CD14-positive monocyte (primary cell): ENCODE data around the gene SLC35F3. TPM values are rescaled to one million over a fixed set of nuclear protein-coding genes. Genes with fewer than 3 reads are reported as not detected.

ENCODE experiments used
- DNase-seq, 3 donors: peaks; one replicate each; pipeline ENCODE4 v3.0.0-alpha.2; 2011 to 2022
- H2AFZ ChIP-seq: 2 replicates; pipeline ENCODE4 v1.6.0; 2012; ENCODE audit warnings: mild to moderate bottlenecking, low read depth, low read length, inconsistent platforms; ENCODE audit not compliant: insufficient read depth, poor library complexity, severe bottlenecking
- H3K27ac ChIP-seq, 2 donors: 1 replicate in 1 of 2; 2 replicates in 1 of 2; pipeline ENCODE4 v1.5.1; 2012 to 2013; ENCODE audit warnings: low read length in 2 of 2, control low read depth in 1 of 2, inconsistent platforms in 1 of 2, low read depth in 1 of 2, mild to moderate bottlenecking in 1 of 2
- H3K27me3 ChIP-seq, 2 donors: one replicate each; pipeline versions ENCODE4 v1.6.0 to v1.6.1; 2011 to 2013; ENCODE audit warnings: low read length in 2 of 2; ENCODE audit not compliant: control insufficient read depth in 2 of 2, insufficient read depth in 2 of 2
- H3K36me3 ChIP-seq, 2 donors: replicated peaks in 1 of 2; 1 replicate in 1 of 2; 2 replicates in 1 of 2; pipeline versions ENCODE4 v1.5.1 to v1.6.1; 2012 to 2013; ENCODE audit warnings: low read length in 2 of 2, control low read depth in 1 of 2, inconsistent platforms in 1 of 2, mild to moderate bottlenecking in 1 of 2; ENCODE audit not compliant: insufficient read depth in 2 of 2, control insufficient read depth in 1 of 2
- H3K4me1 ChIP-seq, 2 donors: 1 replicate in 1 of 2; 2 replicates in 1 of 2; pipeline versions ENCODE4 v1.5.1 to v1.6.1; 2012 to 2013; ENCODE audit warnings: low read length in 2 of 2, control low read depth in 1 of 2, inconsistent platforms in 1 of 2, mild to moderate bottlenecking in 1 of 2, moderate library complexity in 1 of 2; ENCODE audit not compliant: insufficient read depth in 2 of 2, control insufficient read depth in 1 of 2
- H3K4me2 ChIP-seq: replicated peaks from 2 replicates; pipeline ENCODE3; 2012; ENCODE audit warnings: low read length, moderate library complexity, mild to moderate bottlenecking; ENCODE audit not compliant: poor library complexity, severe bottlenecking; ENCODE audit errors: extremely low read depth
- H3K4me3 ChIP-seq, 3 experiments: fragments of 200-600 bp in 1 of 3; sonication (generic) in 1 of 3; replicated peaks in 1 of 3; 1 replicate in 2 of 3; 2 replicates in 1 of 3; pipeline ENCODE4 v1.5.1; 2011 to 2013; ENCODE audit warnings: low read length in 3 of 3, mild to moderate bottlenecking in 3 of 3, control low read depth in 2 of 3, low read depth in 2 of 3, inconsistent platforms in 1 of 3, moderate library complexity in 1 of 3
- H3K79me2 ChIP-seq: 2 replicates; pipeline ENCODE4 v1.6.0; 2012; ENCODE audit warnings: mild to moderate bottlenecking, control low read depth, inconsistent platforms, low read length, moderate library complexity; ENCODE audit not compliant: insufficient read depth
- H3K9ac ChIP-seq: 2 replicates; pipeline ENCODE4 v1.6.0; 2017; ENCODE audit warnings: low read length, mild to moderate bottlenecking; ENCODE audit not compliant: insufficient read depth, poor library complexity, severe bottlenecking
- H3K9me3 ChIP-seq, 2 donors: replicated peaks in 1 of 2; 1 replicate in 1 of 2; 2 replicates in 1 of 2; pipeline versions ENCODE4 v1.5.1 to v1.6.1; 2012 to 2013; ENCODE audit warnings: low read length in 2 of 2, control low read depth in 1 of 2; ENCODE audit not compliant: control insufficient read depth in 1 of 2, insufficient read depth in 1 of 2
- H4K20me1 ChIP-seq: 2 replicates; pipeline ENCODE4 v1.6.0; 2012; ENCODE audit warnings: mild to moderate bottlenecking, low read length, control low read depth, moderate library complexity; ENCODE audit not compliant: insufficient read depth
- H3K27ac Mint-ChIP-seq, 7 donors: one replicate each; pipeline ENCODE4 v1.8.0; 2020; ENCODE audit warnings: mild to moderate bottlenecking in 7 of 7, mixed read lengths in 7 of 7, moderate library complexity in 6 of 7, inconsistent platforms in 2 of 7
- H3K27me3 Mint-ChIP-seq, 3 donors: one replicate each; pipeline ENCODE4 v1.8.0; 2021 to 2022; ENCODE audit warnings: low read depth in 3 of 3, mild to moderate bottlenecking in 3 of 3, mixed read lengths in 3 of 3, moderate library complexity in 3 of 3, inconsistent platforms in 1 of 3
- H3K36me3 Mint-ChIP-seq, 2 donors: one replicate each; pipeline ENCODE4 v1.8.0; 2020; ENCODE audit warnings: mixed read lengths in 2 of 2, inconsistent platforms in 1 of 2, mild to moderate bottlenecking in 1 of 2
- H3K4me1 Mint-ChIP-seq: one replicate; pipeline ENCODE4 v1.8.0; 2020; ENCODE audit warnings: mild to moderate bottlenecking, mixed read lengths
- H3K4me3 Mint-ChIP-seq, 2 donors: one replicate each; pipeline ENCODE4 v1.8.0; 2020; ENCODE audit warnings: mild to moderate bottlenecking in 2 of 2, mixed read lengths in 2 of 2, moderate library complexity in 1 of 2
- H3K9me3 Mint-ChIP-seq, 7 donors: one replicate each; pipeline ENCODE4 v1.8.0; 2020 to 2022; ENCODE audit warnings: mixed read lengths in 7 of 7, mild to moderate bottlenecking in 6 of 7, moderate library complexity in 6 of 7, inconsistent platforms in 2 of 7
- WGBS: methylation state at CpG from one replicate; pipeline ENCODE4 v1.1.5; 2013; ENCODE audit warnings: missing lambda C conversion rate; ENCODE audit not compliant: insufficient coverage; 5-methylcytosine and 5-hydroxymethylcytosine counted together
- intact Hi-C, 2 donors: fragments of 100-400 bp; cut with micrococcal nuclease; formaldehyde crosslinking; loops; one replicate each; pipeline versions ENCODE4 v1.15.0 to v1.15.1; 2023
- polyA plus RNA-seq, 3 donors: library from polyadenylated mRNA; depleted of rRNA in 1 of 3; unstranded in 2 of 3; stranded (reverse) in 1 of 3; fragments of 300-500 nt in 2 of 3; fragments of >200 nt in 1 of 3; fragmentation: Illumina TruSeq in 2 of 3; gene quantifications; 1 replicate in 2 of 3; 2 replicates in 1 of 3; pipeline ENCODE4 v1.2.3, GENCODE V29; 2012 to 2021
- TF ChIP-seq, protein P1 (sequence below): fragments of 200-600 bp; IDR thresholded peaks from one replicate; pipeline ENCODE4 v1.8.0; 2022; ENCODE audit warnings: antibody characterized with exemption, mild to moderate bottlenecking

SLC35F3 gene
- polyA plus RNA-seq, 3 donors, result 0.17 to 0.78 TPM; not detected in 1

DNA sequence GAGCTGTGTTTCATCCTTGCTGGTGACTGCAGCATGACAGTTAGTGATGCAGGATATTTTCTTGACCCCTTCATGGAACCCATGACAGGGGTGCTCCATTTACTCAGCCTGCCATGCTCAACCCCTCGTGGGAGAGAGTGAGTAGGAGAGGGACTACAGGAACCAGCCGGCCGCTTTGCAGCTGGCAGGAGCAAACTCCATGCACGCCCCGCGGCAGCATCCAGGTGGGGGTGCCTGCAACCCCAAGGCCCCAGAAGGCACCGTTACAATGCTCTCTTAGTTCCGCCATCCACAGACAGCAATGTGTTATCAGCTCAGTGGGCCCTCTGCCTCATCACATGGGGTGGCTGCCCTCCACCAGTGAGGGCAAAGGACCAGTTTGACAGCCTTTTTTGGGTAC is 135.1 kb downstream of the SLC35F3 start:
- H3K4me1 Mint-ChIP-seq, result no peaks in the 10 kb centered on the region
- H3K4me3 Mint-ChIP-seq, result no peak overlapping the region
- Histone ChIP-seq H3K9me3 (no peaks in the 10 kb centered on the region), H3K27ac (no peak overlapping the region), H3K9ac (no peak overlapping the region), H4K20me1 (no peaks in the 10 kb centered on the region), H3K36me3 (no peaks in the 10 kb centered on the region), H3K4me2 (no peak overlapping the region), H3K4me1 (no peaks in the 10 kb centered on the region), H3K79me2 (no peaks in the 10 kb centered on the region), H2AFZ (no peak overlapping the region), H3K27me3 (no peaks in the 10 kb centered on the region), H3K4me3 (no peak overlapping the region)
- no peak overlapping the region for H3K27ac Mint-ChIP-seq
- TF ChIP-seq, protein P1, sequence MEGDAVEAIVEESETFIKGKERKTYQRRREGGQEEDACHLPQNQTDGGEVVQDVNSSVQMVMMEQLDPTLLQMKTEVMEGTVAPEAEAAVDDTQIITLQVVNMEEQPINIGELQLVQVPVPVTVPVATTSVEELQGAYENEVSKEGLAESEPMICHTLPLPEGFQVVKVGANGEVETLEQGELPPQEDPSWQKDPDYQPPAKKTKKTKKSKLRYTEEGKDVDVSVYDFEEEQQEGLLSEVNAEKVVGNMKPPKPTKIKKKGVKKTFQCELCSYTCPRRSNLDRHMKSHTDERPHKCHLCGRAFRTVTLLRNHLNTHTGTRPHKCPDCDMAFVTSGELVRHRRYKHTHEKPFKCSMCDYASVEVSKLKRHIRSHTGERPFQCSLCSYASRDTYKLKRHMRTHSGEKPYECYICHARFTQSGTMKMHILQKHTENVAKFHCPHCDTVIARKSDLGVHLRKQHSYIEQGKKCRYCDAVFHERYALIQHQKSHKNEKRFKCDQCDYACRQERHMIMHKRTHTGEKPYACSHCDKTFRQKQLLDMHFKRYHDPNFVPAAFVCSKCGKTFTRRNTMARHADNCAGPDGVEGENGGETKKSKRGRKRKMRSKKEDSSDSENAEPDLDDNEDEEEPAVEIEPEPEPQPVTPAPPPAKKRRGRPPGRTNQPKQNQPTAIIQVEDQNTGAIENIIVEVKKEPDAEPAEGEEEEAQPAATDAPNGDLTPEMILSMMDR, result no peak
- peaks cover 0 to 4% (median 0%) of the 10 kb centered on the region in 3 donors for H3K27me3 Mint-ChIP-seq
- H3K9me3 Mint-ChIP-seq, result peaks cover 0 to 2% (median 0%) of the 10 kb centered on the region in 7 donors
- H3K36me3 Mint-ChIP-seq, result no peaks in the 10 kb centered on the region
- no peak for DNase-seq
- WGBS, result 92% methylated on average over 8 of the region's 8 CpGs
- intact Hi-C loops, result no loop called here

DNA sequence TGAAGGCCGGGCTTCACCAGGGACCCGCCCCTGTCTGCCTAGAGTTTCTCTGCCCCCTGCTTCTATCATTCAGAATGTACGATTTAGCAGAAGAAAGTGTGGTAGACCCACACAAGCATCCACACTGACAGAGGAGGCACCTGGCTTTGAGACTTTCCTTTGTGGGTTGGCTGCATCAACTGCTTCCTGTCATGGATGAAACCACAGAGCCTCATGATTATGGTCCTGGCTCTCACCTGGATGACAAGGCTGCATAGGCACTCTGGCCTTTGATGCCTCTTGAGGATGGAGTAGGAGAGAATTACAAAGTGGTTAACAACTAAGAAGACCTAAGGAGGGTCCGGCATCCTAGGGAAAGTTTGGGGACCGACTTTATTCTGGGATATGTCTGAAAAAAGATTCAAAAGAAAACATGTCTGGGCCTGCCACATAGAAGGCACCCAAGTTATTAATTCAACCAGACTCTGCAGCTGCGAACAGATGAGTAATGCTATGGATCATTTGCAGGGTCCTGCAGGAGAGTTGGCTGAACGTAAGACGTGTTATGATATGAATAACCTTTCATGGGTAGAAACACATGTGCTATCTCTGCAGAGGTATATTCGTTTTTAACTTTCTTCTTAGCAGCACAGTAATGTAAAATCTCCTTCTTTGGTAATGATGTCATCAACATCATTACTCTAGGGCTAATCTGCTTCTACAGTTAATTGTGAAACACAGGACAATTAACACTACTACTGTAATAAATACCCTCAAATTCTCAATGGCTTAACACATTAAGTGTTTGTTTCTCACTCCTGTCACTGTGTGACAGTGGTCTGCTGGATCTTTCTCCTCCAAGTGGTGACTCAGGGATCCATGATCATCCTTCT is 136.2 kb downstream of the SLC35F3 start:
- H3K9me3 Mint-ChIP-seq, result peaks cover 0 to 2% (median 0%) of the 10 kb centered on the region in 7 donors
- Histone ChIP-seq H3K27me3 (no peaks in the 10 kb centered on the region), H3K4me2 (no peak overlapping the region), H3K79me2 (no peaks in the 10 kb centered on the region), H4K20me1 (no peaks in the 10 kb centered on the region), H3K36me3 (no peaks in the 10 kb centered on the region), H3K9ac (no peak overlapping the region), H3K4me1 (no peaks in the 10 kb centered on the region), H3K4me3 (no peak overlapping the region), H2AFZ (no peak overlapping the region), H3K27ac (no peak overlapping the region), H3K9me3 (no peaks in the 10 kb centered on the region)
- TF ChIP-seq, protein P1, result no peak
- WGBS, result 95% methylated on average over 3 of the region's 9 CpGs
- no peak overlapping the region for H3K27ac Mint-ChIP-seq
- no peaks in the 10 kb centered on the region for H3K36me3 Mint-ChIP-seq
- no peak for DNase-seq
- H3K4me1 Mint-ChIP-seq, result no peaks in the 10 kb centered on the region
- H3K4me3 Mint-ChIP-seq, result no peak overlapping the region
- intact Hi-C loops, result no loop called here
- H3K27me3 Mint-ChIP-seq, result peaks cover 0 to 4% (median 0%) of the 10 kb centered on the region in 3 donors
